Keratinocyte (primary cell): Measurements from ENCODE around the gene PPARA.

ENCODE experiments used
- EZH2 ChIP-seq: IDR thresholded peaks from one replicate; pipeline ENCODE4 v1.6.1; 2012; ENCODE audit warnings: inconsistent platforms, mild to moderate bottlenecking, low read length, moderate library complexity
- TF ChIP-seq, protein P1 (sequence below), 3 experiments: IDR thresholded peaks in 1 of 3; conservative IDR thresholded peaks in 1 of 3; optimal IDR thresholded peaks in 1 of 3; 2 replicates in 2 of 3; 3 replicates in 1 of 3; pipeline versions ENCODE3 to v1.5.1; 2011; ENCODE audit warnings: low read length in 3 of 3, mild to moderate bottlenecking in 3 of 3, moderate library complexity in 2 of 3, control low read depth in 1 of 3, inconsistent platforms in 1 of 3; ENCODE audit not compliant: insufficient read depth in 2 of 3; ENCODE audit errors: extremely low read depth in 1 of 3

DNA sequence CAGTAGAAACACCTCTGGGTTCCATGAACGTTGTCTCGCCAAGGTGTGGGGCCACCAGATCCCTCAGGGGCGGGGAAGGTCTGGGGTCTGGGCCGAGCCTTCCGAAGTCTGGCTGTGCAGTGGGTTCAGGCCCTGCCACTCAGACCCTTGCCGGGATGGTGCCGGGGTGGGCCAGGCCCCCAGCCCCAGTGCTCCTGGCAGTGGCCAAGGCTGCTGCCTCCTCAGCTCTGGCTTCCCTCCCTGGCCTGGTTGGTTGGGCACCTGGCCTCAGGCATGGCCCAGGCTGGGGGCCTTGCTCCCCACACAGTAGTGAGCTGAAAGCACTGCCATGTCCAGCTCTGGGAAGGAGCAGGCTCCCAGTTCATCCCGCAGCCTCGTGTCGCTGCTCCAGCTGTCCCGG is 48.2 kb upstream of the PPARA start:
- TF ChIP-seq, protein P1, sequence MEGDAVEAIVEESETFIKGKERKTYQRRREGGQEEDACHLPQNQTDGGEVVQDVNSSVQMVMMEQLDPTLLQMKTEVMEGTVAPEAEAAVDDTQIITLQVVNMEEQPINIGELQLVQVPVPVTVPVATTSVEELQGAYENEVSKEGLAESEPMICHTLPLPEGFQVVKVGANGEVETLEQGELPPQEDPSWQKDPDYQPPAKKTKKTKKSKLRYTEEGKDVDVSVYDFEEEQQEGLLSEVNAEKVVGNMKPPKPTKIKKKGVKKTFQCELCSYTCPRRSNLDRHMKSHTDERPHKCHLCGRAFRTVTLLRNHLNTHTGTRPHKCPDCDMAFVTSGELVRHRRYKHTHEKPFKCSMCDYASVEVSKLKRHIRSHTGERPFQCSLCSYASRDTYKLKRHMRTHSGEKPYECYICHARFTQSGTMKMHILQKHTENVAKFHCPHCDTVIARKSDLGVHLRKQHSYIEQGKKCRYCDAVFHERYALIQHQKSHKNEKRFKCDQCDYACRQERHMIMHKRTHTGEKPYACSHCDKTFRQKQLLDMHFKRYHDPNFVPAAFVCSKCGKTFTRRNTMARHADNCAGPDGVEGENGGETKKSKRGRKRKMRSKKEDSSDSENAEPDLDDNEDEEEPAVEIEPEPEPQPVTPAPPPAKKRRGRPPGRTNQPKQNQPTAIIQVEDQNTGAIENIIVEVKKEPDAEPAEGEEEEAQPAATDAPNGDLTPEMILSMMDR (optimal IDR thresholded peaks at IDR 0.05 in 1 of 3, IDR thresholded peaks at IDR 0.05 in 1 of 3, conservative IDR thresholded peaks at IDR 0.05 in 1 of 3; ENCODE audit: extremely low read depth in 1 of 3, insufficient read depth in 2 of 3, low read length in 3 of 3), result no peak
- no peak for TF ChIP-seq EZH2
